GM20000 (cell line): ENCODE data around the gene SLC4A11.

Experiments
- DNase-seq: peaks from one replicate; pipeline ENCODE4 v3.0.0; 2012; ENCODE audit warnings: low spot score
- CTCF ChIP-seq: IDR thresholded peaks from 2 replicates; pipeline ENCODE4 v1.5.1; 2012; ENCODE audit warnings: mild to moderate bottlenecking, control low read depth; ENCODE audit errors: extremely low read depth, missing control alignments

SLC4A11 gene

GRCh38 chr20:3245711-3246110 is 6.7 kb upstream of the SLC4A11 start:
- DNase-seq: no peak
- no peak for TF ChIP-seq CTCF

GRCh38 chr20:3245156-3245555 is 6.2 kb upstream of the SLC4A11 start:
- no peak for TF ChIP-seq CTCF
- DNase-seq: no peak

- no peak for TF ChIP-seq CTCF
- DNase-seq: no peak
These were observed 5.6 kb upstream of the SLC4A11 start for GRCh38 chr20:3244613-3245012.

GRCh38 chr20:3243718-3244358 is 4.8 kb upstream of the SLC4A11 start:
- no peak for TF ChIP-seq CTCF
- no peak for DNase-seq

- no peak for TF ChIP-seq CTCF
- DNase-seq: no peak
These were observed 3.2 kb upstream of the SLC4A11 start for GRCh38 chr20:3242172-3242692.

GRCh38 chr20:3240776-3241363 is 1.9 kb upstream of the SLC4A11 start:
- DNase-seq: no peak
- no peak for TF ChIP-seq CTCF

GRCh38 chr20:3239867-3240775 is 1.1 kb upstream of the SLC4A11 start:
- TF ChIP-seq CTCF: no peak
- DNase-seq: peak; percentile 41
